ENCODE results near the gene ASRGL1.

- TF ChIP-seq POLR2A (IDR thresholded peaks at IDR 0.05) = no peak
- TF ChIP-seq, protein P1, sequence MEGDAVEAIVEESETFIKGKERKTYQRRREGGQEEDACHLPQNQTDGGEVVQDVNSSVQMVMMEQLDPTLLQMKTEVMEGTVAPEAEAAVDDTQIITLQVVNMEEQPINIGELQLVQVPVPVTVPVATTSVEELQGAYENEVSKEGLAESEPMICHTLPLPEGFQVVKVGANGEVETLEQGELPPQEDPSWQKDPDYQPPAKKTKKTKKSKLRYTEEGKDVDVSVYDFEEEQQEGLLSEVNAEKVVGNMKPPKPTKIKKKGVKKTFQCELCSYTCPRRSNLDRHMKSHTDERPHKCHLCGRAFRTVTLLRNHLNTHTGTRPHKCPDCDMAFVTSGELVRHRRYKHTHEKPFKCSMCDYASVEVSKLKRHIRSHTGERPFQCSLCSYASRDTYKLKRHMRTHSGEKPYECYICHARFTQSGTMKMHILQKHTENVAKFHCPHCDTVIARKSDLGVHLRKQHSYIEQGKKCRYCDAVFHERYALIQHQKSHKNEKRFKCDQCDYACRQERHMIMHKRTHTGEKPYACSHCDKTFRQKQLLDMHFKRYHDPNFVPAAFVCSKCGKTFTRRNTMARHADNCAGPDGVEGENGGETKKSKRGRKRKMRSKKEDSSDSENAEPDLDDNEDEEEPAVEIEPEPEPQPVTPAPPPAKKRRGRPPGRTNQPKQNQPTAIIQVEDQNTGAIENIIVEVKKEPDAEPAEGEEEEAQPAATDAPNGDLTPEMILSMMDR (IDR thresholded peaks at IDR 0.05) = no peak
These were observed 96.1 kb downstream of the ASRGL1 start for GRCh38 chr11:62433141-62433903.
